ENCODE measurements around the gene GON7.

Gene GON7

GRCh38 chr14:93156693-93157369 lies 50.0 kb downstream of the GON7 start:
- no peak for DNase-seq (ENCODE audit: low spot score)

- no peak for DNase-seq (ENCODE audit: low spot score)
These were observed 51.2 kb downstream of the GON7 start for GRCh38 chr14:93155667-93156066.

DNA sequence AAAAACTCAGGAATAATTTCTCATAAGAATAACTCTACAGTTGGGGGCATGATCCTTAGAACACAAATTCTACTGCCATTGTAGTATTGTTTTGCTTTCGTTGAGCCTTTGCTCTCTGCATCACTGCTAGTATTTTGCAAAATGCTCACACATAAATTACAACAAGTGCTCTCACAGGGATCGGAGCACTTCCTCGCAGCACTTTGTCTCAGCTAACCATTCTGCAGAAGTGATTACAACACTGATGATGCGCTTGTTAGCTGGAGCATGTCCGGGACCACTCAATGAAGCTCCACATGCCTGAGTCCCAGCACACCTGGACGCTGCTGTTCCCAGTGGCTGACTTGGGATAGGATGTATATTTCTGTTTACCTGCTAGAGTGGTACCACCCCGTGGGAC lies 53.7 kb downstream of the GON7 start:
- no peak for DNase-seq (ENCODE audit: low spot score)
